Measurements from ENCODE around the gene HS3ST3A1. TPM values are rescaled to one million over a fixed set of nuclear protein-coding genes. Genes with fewer than 3 reads are reported as not detected.

The HS3ST3A1 gene
- total RNA-seq = 6.5 and 9.7 TPM in 2 replicates
- 3.5 TPM for polyA plus RNA-seq (2012)

DNA sequence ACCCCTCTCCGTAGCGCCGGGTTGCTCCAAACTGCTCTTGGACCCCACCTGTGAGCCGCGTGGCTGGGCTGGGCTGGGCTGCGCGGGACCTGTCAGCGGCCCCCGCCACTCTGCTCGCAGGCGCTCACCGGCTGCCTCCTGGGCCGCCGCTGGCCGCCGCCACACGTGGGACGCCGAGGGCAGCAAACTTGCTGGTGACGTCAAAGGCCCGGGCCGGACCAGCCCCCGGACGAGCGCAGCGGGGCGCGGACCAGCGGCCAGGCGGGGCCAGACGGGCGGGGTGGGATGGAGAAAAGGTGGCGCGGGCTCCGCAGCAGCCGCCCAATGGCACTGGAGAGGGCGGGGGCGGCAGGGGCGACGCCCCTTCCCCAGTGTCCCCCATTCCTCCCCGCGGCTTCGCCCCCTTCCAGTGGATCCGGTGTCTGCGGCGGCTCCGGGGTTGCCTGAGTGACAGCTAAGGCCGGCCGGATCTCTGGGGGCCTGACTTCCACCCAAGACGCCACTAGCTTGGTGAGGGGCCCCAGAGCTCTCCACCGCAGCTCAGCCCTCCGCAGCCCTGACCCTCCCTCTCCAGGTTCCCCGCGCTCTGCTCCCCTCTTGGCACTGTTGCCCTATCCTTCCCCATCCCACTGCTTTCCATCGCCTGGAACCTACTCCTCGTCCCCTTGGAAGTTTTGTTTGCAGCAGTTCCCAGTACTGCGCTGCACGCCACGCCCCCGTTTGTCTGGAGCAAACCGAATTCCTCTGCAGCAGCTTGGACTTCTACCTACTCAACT is at the start of gene HS3ST3A1:
TSS of gene HS3ST3A1 (minus strand) at position 154 of the 776 bp plus-strand sequence. CDS start 800 bp downstream, outside the sequence.
- peak; percentile 81 for DNase-seq (ENCODE audit: low read depth)

DNA sequence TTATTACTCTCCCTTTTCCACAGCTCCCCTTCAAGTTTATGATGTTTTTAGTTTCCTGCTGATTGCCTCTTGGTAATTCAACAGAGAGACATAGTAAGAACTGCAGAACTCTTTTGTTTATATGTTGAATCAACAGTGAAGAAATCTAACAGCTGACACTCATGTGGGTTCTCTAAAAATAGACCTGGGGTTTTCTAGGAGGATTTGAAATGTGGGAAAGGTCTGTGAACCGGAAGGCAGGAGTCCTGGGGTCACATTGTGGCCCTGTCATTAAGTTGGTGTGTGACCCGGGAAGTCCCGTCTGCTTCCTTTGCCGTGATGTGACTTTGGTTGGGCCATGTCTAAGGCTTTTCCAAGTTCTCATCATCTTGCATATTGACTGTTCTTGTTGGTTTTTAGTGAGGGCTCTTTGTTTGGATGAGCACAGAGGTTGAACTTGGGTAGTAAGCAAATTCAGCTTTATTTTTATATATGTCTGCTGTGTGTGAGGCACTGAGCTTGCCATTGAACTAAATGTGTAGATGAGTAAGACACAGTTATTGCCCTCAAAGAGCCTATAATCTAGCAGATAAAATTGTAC is 48.5 kb upstream of the HS3ST3A1 start:
- DNase-seq (ENCODE audit: low read depth) = peak; percentile 88

DNA sequence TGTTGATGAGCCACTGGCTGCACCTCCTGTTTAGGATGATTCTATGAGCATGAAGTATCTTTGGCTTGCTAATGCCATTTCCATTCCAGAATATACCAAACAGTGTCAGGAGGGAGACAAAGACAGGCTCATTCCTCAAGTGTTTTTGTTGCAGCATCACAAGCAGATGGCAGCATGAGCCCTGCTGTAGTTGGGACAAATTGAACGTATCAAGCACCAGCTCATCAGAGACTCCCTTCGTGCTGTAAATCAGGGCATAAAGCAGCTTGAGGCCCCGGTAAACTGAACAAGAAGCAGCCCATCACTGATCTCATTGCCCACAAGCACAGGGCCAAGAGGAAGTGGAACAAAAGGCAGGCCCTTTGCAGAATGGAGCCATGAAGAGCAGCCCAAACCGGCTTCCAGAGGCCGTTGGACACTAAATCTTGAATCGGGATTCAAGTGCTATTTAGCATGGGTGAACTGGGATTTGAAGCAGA is 45.9 kb upstream of the HS3ST3A1 start:
- DNase-seq (ENCODE audit: low read depth) = peak; percentile 16

DNA sequence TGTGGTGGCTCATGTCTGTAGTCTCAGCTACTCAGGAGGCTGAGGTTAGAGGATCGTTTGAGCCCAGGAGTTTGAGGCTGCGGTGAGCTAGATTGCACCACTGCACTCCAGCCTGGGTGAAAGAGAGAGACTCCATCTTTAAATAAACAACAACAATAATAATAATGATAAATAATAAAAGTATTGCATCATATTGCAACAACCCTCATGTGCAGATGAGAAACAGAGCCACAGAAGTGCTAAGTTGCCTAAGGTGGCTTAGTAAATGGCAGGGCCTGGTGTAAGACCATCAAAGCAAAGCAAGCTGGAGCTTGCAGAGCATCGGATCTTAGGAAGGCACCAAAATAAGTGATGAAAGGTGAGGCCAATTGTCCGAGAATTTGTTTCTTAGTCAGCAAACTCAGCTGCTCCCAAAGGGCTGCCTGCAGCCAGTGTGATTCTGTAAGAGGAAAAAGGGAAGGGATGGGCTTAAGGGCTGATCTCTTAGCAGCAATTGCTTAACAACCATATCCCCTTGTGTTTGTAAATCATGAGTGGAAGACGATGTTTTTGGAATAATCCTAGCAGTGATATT is 45.3 kb upstream of the HS3ST3A1 start:
- DNase-seq (ENCODE audit: low read depth) = no peak

DNA sequence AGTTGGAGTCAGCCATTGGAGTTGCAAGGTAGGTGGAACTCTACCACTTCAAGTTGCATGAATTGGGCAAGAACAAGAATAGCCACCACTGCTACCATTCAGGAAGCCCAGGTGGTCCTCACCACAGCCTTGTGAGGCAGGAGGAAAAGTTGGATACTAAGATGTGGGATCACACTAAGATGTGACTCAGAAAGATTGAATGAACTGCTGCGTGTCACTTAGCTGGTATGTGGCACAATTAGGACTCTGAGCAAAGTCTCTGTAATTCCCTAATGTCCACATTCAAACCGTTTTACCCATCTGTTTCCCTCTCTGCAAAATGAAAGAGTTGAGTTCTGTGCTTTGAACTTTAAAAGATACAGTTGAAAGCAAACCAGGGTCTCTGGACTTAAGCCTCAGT is 44.7 kb upstream of the HS3ST3A1 start:
- DNase-seq (ENCODE audit: low read depth) = peak; percentile 37

DNA sequence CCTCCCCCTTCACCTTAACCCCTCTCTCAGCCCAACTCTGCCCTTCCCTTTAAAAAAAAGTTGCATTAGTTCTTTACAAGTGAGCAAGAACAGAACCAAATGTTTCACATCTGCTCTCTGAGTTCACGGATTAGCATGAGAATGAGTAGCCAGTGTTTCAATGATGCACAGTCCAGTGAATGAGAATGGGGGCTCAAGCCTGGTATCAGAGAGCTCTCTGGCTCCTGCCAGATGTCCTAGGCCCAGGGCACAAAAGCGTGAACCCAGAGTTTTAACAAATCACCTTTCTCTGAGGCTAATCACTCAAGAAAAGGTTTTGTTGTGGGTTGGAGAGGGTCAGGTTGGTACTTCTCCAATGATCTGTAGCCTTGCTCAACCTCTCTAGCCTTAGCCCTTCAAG is 41.5 kb upstream of the HS3ST3A1 start:
- no peak for DNase-seq (ENCODE audit: low read depth)

DNA sequence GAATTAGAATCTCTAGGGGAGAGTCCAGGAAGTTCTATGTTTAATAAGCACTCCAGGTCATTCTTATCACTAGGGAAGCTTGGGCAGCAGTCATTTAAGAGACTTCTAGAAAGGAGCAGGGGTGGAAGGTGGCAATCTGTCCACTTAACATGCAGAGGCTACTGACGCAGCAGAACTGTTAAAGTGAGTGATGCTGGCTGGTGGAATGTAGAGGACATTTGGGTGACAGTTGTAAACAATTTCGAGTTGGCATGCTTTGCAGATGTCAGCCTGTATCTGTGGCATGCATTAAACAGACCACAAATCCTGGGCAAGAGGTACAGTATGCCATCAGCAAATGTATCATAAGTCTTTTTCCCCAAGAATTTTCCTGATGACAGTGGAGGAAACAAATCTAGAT is 40.5 kb upstream of the HS3ST3A1 start:
- DNase-seq (ENCODE audit: low read depth) = peak; percentile 15

DNA sequence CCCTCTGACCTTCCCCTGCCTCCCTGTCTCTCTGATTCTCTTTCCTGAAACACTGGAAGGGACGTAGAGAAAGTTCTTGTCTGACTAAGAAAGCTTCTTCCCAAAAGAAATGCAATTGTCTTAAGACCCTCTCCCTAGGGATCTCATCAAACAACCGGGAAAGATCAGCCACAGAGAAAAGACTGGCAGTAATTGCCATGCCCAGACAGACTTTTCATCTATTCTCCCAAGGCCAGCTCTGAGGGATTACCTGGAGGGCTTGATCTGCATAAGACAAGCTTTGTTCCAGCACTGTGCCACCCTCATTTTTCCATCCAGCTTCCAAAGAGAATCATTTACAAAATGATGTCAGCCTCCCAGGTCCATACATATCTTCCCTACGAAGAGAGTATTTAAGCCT is 38.8 kb upstream of the HS3ST3A1 start:
- no peak for DNase-seq (ENCODE audit: low read depth)

DNA sequence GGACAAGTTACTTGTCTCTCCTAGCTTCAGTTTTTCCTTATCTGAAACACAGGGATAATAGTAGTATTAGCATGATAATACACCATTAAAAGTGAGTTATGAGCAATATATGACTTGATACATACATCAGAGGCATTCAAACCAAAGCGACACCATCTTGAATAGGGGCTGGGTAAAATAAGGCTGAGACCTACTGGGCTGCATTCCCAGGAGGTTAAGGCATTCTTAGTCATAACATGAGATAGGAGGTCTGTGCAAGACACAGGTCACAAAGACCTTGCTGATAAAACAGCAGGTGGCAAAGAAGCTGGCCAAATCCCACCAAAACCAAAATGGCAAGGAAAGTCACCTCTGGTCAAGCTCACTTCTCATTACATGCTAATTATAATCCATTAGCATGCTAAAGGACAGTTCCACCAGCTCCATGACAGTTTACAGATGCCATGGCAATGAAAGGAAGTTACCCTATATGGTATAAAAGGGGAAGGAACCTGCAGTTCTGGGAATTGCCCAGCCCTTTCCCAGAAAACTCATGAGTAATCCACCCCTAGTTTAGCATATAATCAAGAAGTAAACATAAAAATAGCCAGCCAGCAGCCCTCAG is 37.2 kb upstream of the HS3ST3A1 start:
- peak; percentile 54 for DNase-seq (ENCODE audit: low read depth)

DNA sequence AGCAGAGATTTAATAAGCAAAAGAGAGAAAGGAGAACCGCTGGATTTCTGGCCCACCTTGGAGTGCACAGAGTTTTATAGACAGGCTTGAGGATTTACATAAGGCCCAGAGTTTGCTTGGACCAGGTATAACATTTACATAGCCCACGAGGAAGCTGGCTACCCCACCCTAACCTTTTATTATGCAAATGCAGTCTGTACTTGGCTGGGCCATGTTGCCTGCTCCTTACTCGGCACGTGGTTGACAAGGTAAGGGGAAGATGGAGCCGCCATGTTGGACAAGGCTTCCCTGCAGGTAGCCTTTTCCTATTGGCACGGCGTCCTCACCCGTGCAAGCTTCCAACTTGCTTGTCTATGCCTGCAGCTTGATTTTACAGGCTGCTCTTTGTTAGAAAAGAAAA is 35.2 kb upstream of the HS3ST3A1 start:
- no peak for DNase-seq (ENCODE audit: low read depth)

DNA sequence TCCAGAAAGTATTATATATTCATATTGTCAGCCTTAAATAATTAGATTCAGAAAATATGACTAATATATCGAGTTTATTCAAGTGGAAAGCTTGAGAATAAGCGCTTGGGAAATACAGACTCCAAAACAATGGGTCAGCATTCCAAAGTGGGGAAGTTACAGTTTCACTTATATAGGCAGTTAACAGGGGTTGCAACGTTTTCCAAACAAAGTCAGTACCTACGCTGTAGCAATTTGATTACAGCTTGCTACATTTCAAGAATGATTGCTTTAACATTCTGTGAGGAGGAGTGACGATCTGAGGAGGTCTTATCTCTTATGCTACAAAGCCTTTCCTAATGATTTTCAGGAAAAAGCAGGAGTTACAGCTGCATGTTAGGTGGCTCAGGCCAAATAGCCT is 34.2 kb upstream of the HS3ST3A1 start:
- no peak for DNase-seq (ENCODE audit: low read depth)

DNA sequence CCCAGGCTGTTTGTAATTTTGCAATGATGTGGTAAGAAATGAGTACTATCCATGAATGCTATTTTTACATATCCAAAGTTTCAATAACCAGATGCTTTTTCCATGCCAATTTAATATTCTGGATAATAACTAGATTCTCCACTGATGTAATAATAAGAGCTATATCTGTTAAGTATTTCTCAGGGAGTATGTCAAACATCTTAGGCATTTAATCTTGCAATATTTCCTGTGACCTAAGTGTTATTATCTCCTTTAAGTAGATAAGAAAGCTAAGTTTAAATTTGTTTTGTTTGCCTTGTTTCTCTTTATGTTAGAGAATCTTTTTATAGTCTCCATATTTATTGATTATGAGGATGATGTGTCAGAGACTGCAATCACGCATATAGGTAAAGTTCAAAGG is 32.3 kb upstream of the HS3ST3A1 start:
- no peak for DNase-seq (ENCODE audit: low read depth)

DNA sequence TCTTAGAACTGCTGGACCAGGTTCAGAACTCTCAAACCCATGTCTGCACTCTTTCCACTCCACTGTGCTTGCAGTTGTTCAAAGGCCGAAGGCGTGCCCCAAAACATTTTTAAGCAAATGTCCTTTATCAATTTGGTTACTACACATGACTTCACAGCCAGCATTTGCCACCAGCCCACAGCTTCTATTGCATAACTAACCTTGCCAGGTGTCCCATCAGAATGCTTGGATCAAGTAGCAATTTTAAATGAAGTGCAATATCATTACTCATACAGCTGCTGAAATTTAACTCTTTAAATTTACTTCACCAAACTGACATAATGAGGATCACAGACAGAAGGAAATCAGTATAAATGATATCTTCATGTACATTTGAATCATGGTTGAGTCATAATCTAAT is 29.8 kb upstream of the HS3ST3A1 start:
- DNase-seq (ENCODE audit: low read depth) = peak; percentile 18

DNA sequence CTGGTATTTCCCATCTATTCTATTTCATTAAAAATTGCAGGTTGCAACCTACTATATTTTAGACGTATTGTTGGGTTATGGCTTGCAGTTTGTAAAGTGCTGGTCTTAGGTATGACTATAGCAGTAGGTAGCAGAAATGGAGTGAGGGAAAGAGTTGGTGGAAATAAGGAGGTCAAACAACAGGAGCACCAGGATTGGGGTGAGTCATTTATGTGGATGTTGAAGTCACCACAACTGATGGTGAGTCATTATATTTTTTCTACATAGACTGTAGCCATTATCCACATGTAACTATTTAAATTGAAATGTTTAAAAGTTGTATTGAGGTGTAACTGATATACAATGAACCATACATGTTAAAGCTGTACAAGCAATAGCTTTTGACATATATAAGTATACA is 25.0 kb upstream of the HS3ST3A1 start:
- peak; percentile 49 for DNase-seq (ENCODE audit: low read depth)

DNA sequence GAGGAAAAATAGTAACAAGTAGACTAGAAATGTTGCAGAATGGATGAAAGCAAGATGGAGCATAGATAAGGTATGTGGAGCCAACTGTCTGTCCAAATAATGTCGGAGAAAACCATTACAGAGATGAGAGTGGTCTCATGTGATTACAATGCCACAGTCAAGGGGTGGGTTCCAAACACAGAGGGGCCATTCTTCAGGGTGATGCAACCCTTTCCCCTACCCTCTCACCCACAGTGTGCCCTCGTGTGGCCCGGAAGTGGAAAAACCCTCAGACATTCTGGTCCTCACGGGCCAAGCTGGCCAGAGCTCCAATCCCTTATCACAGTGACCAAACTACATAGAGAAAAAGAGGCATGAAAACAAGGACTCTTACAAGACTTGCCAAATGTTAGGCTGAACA is 17.7 kb upstream of the HS3ST3A1 start:
- DNase-seq (ENCODE audit: low read depth) = no peak

DNA sequence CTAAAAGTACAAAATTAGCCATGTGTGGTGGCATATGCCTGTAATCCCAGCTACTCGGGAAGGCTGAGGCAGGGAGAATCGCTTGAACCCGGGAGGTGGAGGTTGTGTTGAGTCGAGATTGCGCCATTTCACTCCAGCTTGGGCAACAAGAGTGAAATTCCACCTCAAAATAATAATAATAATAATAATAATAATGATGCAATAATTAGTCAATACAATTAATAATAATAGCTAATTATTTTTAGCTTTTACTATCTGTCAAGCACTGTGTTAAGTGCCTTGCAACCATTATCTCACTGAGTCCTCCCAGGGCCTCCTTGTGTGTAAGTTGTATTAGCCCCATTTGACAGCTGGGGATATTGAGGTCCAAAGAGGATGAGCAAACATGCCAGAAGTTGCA is 14.3 kb upstream of the HS3ST3A1 start:
- no peak for DNase-seq (ENCODE audit: low read depth)

DNA sequence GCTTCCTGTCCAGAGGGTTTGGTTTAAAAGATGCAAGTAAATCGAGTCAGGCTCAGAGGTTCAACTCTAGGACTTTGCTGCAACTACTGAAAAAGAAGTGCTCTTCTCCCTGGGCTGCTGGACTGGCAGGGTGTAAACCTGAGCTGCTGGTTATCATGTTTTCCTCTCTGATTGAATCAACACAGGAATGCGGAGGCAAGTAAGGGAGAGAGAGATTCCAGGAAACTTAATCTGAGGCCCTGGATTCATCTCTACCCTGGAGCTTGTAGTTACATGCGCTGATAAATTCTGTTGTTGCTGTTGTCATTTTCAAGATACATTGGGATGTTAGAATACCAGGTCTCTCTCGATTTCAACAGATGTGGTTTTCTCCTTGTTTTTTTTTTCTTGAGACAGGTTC is 8.2 kb upstream of the HS3ST3A1 start:
- no peak for DNase-seq (ENCODE audit: low read depth)

DNA sequence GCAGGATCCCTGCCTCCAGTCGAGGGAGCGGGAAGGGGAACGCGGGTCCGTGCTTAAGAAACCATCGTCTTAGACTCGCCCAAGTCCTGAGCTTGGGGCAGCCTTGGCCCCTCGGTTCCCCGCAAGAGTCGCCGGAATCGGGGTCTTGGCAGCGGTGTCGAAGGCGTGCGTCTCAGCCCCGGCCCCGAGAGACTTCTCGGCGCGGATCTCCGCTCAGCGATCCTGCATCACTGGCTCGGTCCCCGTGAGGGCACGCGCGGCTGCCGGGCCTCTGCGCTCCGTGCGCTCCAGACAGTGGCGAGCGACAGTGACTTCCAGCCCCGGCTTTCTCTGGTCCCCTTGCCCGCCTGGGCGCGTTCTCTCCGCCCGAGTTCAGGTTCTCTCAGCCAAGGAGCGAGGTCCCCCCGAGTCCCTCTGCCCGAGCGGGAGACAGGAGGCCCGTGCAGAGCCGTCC is 380 bp downstream of the HS3ST3A1 start:
- peak; percentile 44 for DNase-seq (ENCODE audit: low read depth)

DNA sequence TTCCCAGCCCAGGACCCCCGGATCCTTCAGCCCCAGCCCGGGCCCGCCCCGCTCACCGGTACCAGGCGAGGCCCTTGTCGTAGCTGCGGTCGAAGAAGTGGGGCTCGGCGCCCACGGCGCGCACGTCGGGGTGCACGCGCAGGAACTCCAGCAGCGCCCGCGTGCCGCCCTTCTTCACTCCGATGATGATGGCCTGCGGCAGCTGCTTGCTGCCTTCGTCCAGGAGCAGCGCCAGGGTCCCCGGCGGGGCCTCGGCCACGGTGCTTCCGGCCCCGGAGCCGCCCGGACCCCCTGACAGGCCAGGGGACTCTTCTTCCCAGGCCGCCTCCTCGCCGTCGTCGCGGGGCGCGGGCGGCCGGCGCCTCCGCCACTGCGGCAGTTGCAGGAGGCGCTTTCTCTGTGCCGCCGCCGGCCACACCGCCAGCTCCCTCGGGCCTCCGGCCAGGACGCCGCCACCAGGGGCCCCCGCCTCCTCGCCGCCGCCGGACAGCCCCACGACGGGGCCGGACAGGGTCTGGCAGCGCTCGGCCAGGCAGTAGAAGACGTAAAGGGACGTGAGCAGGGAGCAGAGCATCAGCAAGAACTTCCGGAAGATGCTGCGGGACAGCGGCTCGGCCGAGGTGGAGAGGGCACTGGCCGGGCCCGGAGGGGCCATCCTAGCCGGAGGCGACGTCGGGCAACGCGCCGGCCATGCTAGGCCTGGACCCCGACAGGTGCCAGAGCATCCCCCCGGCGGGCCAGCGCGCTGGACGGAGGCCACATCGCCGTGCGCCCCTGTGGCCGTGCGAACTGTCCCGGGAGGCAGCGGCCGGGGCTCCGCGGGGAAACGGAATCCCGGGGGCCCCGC is 1.0 kb downstream of the HS3ST3A1 start:
- peak; percentile 27 for DNase-seq (ENCODE audit: low read depth)

DNA sequence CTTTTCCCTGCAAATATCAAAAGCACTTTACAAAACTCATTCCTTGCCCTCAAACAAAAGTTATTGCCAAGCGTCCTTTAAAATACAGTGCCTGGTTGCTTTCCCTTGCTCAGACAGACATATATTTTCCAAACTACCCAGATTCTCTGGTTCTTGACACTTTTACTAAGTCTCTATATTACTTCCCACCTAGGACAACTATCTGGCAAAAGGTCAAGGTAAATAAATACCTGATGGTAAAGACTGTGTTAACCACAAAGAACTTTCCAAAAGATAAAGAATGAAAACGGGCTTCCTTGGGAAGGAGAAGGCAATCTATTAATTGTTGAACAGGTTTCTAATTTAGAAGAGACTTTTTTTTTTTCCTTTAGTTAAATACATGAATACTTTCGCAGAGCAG is 1.9 kb downstream of the HS3ST3A1 start:
- DNase-seq (ENCODE audit: low read depth) = no peak

DNA sequence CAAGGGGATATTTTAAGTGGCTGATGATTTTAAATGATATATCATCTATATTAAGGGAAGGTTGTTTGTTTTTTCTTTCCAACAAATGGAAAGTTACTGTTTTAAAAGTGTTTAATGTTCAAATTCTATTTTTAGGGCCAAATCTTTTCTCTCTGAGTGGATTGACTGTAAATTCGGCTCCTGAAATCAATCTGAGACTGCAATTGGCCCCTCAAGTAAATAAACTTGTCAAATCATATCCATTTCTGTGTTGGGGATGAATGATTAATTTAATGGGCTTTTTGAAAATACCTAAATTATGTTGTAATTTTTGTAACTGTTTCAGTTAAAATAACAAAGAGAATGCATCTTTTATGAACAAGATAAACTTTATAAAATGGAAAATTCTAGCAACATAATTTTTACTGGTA is 2.6 kb downstream of the HS3ST3A1 start:
- DNase-seq (ENCODE audit: low read depth) = no peak

All from myocyte (in vitro differentiated cells).